Measurements from ENCODE around the gene MYOG. TPM values are rescaled to one million over a fixed set of nuclear protein-coding genes. Genes with fewer than 3 reads are reported as not detected.

MYOG gene
- total and polyA plus RNA-seq, 2 of the 4 experiments (the other 2 are of a cell fraction) = not detected

DNA sequence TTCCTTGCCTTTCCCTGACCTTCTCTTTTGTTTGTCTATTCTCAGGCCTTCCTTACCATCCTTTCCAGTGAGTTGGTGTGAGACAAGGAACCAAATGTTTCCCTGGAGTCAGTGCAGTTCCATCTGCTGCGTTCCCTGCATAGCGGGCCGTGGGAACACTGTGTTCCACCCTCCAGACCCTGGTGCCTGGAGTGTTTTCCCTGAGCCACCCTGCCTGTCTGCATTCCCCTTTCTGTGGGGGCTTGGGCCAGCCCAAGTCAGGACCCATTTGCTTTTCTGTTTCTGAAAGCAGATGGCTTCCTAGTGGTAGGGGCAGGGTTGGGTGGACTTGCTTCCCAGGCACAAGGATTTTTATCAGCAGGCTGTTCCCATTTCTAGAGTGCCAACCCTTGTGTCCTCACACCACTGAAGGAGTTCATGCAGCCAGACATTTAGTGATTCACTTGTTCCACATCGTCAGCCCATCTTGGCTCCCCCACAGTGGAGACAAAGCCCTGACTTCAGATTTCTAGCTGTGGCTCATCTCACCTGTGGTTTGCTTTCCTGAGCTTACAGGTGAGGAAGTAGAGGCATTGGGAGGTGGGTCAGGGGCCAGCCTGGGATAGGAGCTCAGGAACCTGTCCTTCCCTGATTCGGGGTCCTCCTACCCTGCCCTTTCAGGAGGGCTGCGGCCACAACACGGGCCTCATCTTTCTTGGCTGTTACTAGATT lies 14.1 kb upstream of the MYOG start:
- Histone ChIP-seq H3K4me1 (ENCODE audit: control insufficient read depth, insufficient read depth, low read length) (no peaks in the 10 kb centered on the region), H2AK5ac (ENCODE audit: low read depth, low read length) (no peak overlapping the region), H3K27me3 (ENCODE audit: control insufficient read depth, insufficient read depth, low read length) (peaks cover 53% of the 10 kb centered on the region), H3K23ac (ENCODE audit: low read depth, low read length) (no peak overlapping the region), H2AFZ (replicated peaks; ENCODE audit: low read length, poor library complexity) (no peak overlapping the region), H3K14ac (replicated peaks; ENCODE audit: low read depth, low read length) (no peak overlapping the region), H2BK120ac (ENCODE audit: low read depth, low read length) (no peak overlapping the region), H2BK20ac (ENCODE audit: low read depth, low read length) (no peak overlapping the region), H2AK9ac (replicated peaks; ENCODE audit: low read depth, low read length, poor library complexity) (no peak overlapping the region), H4K8ac (ENCODE audit: low read depth in 2 of 2, low read length in 2 of 2) (no peak overlapping the region), H3K56ac (ENCODE audit: extremely low read depth, insufficient read depth, low read length) (no peak overlapping the region), H3K18ac (ENCODE audit: low read depth, low read length) (no peak overlapping the region), H2BK15ac (ENCODE audit: low read depth, low read length) (no peak overlapping the region), H3K79me1 (ENCODE audit: low read depth in 1 of 2, low read length in 2 of 2) (no peaks in the 10 kb centered on the region), H3K27ac (ENCODE audit: insufficient read depth, low read length) (no peak overlapping the region), H3K4me2 (ENCODE audit: low read depth, low read length) (no peak overlapping the region), H3K4ac (ENCODE audit: low read depth, low read length) (no peak overlapping the region), H3K9ac (ENCODE audit: low read depth, low read length) (no peak overlapping the region), H4K5ac (ENCODE audit: low read depth, low read length) (no peak overlapping the region), H3K9me1 (ENCODE audit: insufficient read depth, low read length) (no peaks in the 10 kb centered on the region), H3K4me3 (ENCODE audit: insufficient read depth, low read depth, low read length) (no peak overlapping the region), H3K9me3 (ENCODE audit: control insufficient read depth, insufficient read depth, low read length) (peaks cover 4% of the 10 kb centered on the region; the same call in 1 of the 2 replicates), H4K20me1 (ENCODE audit: insufficient read depth, low read length) (no peaks in the 10 kb centered on the region), H2BK5ac (ENCODE audit: low read depth, low read length, poor library complexity, severe bottlenecking) (no peak overlapping the region), H3K36me3 (ENCODE audit: control insufficient read depth, insufficient read depth, low read length) (no peaks in the 10 kb centered on the region), H4K91ac (ENCODE audit: insufficient read depth, low read depth, low read length) (no peak overlapping the region)
- CTCF ChIA-PET = no interaction called here
- TF ChIP-seq MAFK (IDR thresholded peaks at IDR 0.05; ENCODE audit: low read depth, low read length) (no peak), MXI1 (IDR thresholded peaks at IDR 0.05; ENCODE audit: borderline replicate concordance, low read depth, low read length) (no peak), SMC3 (IDR thresholded peaks at IDR 0.05; ENCODE audit: low read depth, low read length) (no peak), RCOR1 (IDR thresholded peaks at IDR 0.05; ENCODE audit: insufficient replicate concordance, low read length) (no peak), POLR2A (IDR thresholded peaks at IDR 0.05; ENCODE audit: low read depth, low read length) (no peak), MAZ (IDR thresholded peaks at IDR 0.05; ENCODE audit: borderline replicate concordance, low read depth, low read length) (no peak), CHD1 (IDR thresholded peaks at IDR 0.05; ENCODE audit: low read depth, low read length) (no peak), BHLHE40 (IDR thresholded peaks at IDR 0.05; ENCODE audit: low read depth, low read length) (no peak), CEBPB (IDR thresholded peaks at IDR 0.05; ENCODE audit: low read depth, low read length) (no peak), FOS (IDR thresholded peaks at IDR 0.05; ENCODE audit: low read depth, low read length) (no peak), RFX5 (IDR thresholded peaks at IDR 0.05; ENCODE audit: low read depth, low read length) (no peak), RAD21 (IDR thresholded peaks at IDR 0.05; ENCODE audit: low read length) (no peak), NFE2L2 (IDR thresholded peaks at IDR 0.05; ENCODE audit: low read depth, low read length) (no peak)
- TF ChIP-seq, protein P1, sequence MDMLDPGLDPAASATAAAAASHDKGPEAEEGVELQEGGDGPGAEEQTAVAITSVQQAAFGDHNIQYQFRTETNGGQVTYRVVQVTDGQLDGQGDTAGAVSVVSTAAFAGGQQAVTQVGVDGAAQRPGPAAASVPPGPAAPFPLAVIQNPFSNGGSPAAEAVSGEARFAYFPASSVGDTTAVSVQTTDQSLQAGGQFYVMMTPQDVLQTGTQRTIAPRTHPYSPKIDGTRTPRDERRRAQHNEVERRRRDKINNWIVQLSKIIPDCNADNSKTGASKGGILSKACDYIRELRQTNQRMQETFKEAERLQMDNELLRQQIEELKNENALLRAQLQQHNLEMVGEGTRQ (IDR thresholded peaks at IDR 0.05; ENCODE audit: low read depth, low read length) = no peak
- TF ChIP-seq, protein P2, sequence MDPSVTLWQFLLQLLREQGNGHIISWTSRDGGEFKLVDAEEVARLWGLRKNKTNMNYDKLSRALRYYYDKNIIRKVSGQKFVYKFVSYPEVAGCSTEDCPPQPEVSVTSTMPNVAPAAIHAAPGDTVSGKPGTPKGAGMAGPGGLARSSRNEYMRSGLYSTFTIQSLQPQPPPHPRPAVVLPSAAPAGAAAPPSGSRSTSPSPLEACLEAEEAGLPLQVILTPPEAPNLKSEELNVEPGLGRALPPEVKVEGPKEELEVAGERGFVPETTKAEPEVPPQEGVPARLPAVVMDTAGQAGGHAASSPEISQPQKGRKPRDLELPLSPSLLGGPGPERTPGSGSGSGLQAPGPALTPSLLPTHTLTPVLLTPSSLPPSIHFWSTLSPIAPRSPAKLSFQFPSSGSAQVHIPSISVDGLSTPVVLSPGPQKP (IDR thresholded peaks at IDR 0.05; ENCODE audit: borderline replicate concordance, low read depth, low read length) = no peak
- TF ChIP-seq, protein P3, sequence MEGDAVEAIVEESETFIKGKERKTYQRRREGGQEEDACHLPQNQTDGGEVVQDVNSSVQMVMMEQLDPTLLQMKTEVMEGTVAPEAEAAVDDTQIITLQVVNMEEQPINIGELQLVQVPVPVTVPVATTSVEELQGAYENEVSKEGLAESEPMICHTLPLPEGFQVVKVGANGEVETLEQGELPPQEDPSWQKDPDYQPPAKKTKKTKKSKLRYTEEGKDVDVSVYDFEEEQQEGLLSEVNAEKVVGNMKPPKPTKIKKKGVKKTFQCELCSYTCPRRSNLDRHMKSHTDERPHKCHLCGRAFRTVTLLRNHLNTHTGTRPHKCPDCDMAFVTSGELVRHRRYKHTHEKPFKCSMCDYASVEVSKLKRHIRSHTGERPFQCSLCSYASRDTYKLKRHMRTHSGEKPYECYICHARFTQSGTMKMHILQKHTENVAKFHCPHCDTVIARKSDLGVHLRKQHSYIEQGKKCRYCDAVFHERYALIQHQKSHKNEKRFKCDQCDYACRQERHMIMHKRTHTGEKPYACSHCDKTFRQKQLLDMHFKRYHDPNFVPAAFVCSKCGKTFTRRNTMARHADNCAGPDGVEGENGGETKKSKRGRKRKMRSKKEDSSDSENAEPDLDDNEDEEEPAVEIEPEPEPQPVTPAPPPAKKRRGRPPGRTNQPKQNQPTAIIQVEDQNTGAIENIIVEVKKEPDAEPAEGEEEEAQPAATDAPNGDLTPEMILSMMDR (conservative IDR thresholded peaks at IDR 0.05; ENCODE audit: low read depth, low read length) = no peak
- 60% methylated on average over 2 of the region's 7 CpGs; no CpG with 5 or more reads in 1 of the 2 experiments for WGBS, 2 experiments (ENCODE audit: extremely low coverage in 2 of 2, insufficient read length in 1 of 2)
- dilution Hi-C loops (cut with HindIII; ENCODE audit: low sequenced_read_pairs, unreplicated experiment) = no loop called here
- intact Hi-C loops (cut with micrococcal nuclease) = no loop called here
- in situ Hi-C loops (cut with MboI; ENCODE audit: low sequenced_read_pairs) = no loop called here
- POLR2A ChIA-PET (ENCODE audit: unreplicated experiment) = no interaction called here
- DNase-seq (no peak), ATAC-seq (ENCODE audit: low read depth) (no peak)
- no TSS peak for BruUV-seq (replicated peaks)

All from IMR-90 (cell line).